Brain microvascular endothelial cell (primary cell): ENCODE results near the gene HRH2.
"Not testable (repeated sequence)": the region's sequence is repeated elsewhere in the genome, so short reads cannot be mapped to it uniquely, and the experiment has no call there.

ENCODE experiments used
- DNase-seq: peaks from one replicate; pipeline ENCODE4 v3.0.0-alpha.2; 2020
- H3K27ac ChIP-seq: fragments of 250-450 bp; sonication (Bioruptor Pico); 2 replicates; pipeline ENCODE4 v1.5.1; 2020; ENCODE audit warnings: mild to moderate bottlenecking, moderate library complexity
- H3K27me3 ChIP-seq: fragments of 250-450 bp; sonication (Bioruptor Pico); replicated peaks from 2 replicates; pipeline ENCODE4 v1.5.1; 2020; ENCODE audit warnings: mild to moderate bottlenecking
- H3K36me3 ChIP-seq: fragments of 250-450 bp; sonication (Bioruptor Pico); replicated peaks from 2 replicates; pipeline ENCODE4 v1.5.1; 2020; ENCODE audit warnings: mild to moderate bottlenecking
- H3K4me3 ChIP-seq: 2 replicates; pipeline ENCODE4 v1.5.1; 2011; ENCODE audit warnings: low read depth, mild to moderate bottlenecking, control low read depth, low read length, moderate library complexity
- CTCF ChIP-seq: IDR thresholded peaks from 2 replicates; pipeline ENCODE4 v1.5.1; 2011; ENCODE audit warnings: low read depth, mild to moderate bottlenecking, moderate library complexity, low read length, control low read depth, inconsistent platforms; ENCODE audit errors: missing control alignments
- in situ Hi-C: cut with HindIII; loops from 2 replicates; pipeline ENCODE4 v1.10.0; 2017; ENCODE audit warnings: low sequenced_read_pairs, low pct_ligation_motif_present

Gene HRH2

DNA sequence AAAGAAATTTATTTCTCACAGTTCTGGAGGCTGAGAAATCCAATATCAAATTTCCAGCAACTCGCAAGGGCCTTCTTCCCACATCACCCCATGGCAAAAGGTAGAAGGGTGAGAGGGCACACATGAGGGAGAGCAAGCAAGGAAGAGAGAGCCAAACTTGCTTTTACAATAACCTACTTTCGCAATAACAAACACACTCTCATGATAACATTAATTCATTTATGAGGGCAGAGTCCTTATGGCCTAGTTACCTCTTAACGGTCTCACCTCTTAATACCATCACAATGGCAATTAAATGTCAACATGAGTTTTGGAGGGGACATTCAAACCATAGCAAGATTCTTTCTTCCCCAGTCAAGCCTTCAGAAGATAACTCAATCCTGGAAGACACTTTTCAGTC lies 11.6 kb upstream of the HRH2 start:
- in situ Hi-C loops, result no loop called here
- no peak overlapping the region for H3K27ac ChIP-seq
- no peaks in the 10 kb centered on the region for H3K36me3 ChIP-seq

DNA sequence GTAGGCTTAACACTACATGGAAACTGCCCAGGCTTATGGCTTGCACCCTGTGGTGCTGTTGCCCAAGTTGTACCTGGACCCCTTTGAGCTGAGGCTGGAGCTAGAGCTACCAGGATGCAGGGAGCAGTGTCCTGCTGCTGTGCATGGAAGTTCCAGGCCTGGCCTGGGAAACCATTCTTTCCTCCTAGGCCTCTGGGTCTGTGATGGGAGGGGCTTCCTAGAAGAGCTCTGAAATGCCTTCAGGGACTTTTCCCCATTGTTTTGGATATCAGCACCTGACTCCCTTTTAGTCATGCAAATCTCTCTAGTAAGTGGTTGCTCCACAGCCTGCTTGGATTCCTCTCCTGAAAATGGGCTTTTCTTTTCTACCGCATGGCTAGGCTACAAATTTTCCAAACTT lies 7.9 kb upstream of the HRH2 start:
- in situ Hi-C loops, result no loop called here
- H3K4me3 ChIP-seq, result no peak overlapping the region
- no peak for TF ChIP-seq CTCF
- no peaks in the 10 kb centered on the region for H3K36me3 ChIP-seq
- no peaks in the 10 kb centered on the region for H3K27me3 ChIP-seq
- DNase-seq, result no peak
- H3K27ac ChIP-seq, result no peak overlapping the region

More for the DNA sequence above, 11.6 kb upstream of the HRH2 start:
- TF ChIP-seq CTCF, result no peak
- DNase-seq, result no peak
- Histone ChIP-seq H3K4me3 (no peak overlapping the region), H3K27me3 (no peaks in the 10 kb centered on the region)

DNA sequence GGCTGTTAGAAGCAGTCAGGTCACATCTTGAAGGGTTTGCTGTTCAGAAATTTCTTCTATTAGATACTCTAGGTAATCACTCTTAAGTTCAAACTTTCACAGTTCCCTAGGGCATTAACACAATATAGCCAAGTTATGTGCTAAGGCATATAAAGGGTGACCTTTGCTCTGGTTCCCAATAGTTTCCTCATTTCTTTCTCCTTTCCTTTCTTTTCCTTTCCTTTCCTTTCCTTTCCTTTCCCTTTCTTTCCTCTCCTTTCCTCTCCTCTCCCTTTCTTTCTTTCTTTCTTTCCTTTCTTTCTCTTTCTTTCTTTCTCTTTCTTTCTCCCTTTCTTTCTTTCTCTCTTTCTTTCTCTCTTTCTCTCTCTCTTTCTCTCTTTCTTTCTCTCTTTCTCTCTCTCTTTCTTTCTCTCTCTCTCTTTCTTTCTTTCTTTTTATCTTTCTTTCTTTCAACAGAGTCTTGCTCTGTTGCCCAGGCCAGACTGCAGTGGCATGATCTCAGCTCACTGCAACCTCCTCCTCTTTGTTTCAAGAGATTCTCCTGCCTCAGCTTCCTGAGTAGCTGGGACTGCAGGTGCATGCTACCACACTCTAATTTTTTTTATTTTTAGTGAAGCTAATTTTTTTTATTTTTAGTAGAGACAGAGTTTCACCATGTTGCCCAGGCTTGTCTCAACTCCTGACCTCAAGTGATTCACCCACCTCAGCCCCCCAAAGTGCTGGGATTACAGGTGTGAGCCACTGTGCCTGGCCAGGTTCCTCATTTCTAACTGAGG lies 7.3 kb upstream of the HRH2 start:
- DNase-seq, in situ Hi-C loops: not testable (repeated sequence)

GRCh38 chr5:175652741-175653663 lies 4.9 kb upstream of the HRH2 start:
- H3K36me3 ChIP-seq, result no peaks in the 10 kb centered on the region
- H3K4me3 ChIP-seq, result no peak overlapping the region
- peak; percentile 43 for DNase-seq
- in situ Hi-C loops, result no loop called here
- H3K27ac ChIP-seq, result no peak overlapping the region
- no peak for TF ChIP-seq CTCF
- no peaks in the 10 kb centered on the region for H3K27me3 ChIP-seq

More for the DNA sequence above, 7.3 kb upstream of the HRH2 start:
- not testable (repeated sequence) for H3K27me3 ChIP-seq, H3K4me3 ChIP-seq, H3K27ac ChIP-seq, H3K36me3 ChIP-seq

DNA sequence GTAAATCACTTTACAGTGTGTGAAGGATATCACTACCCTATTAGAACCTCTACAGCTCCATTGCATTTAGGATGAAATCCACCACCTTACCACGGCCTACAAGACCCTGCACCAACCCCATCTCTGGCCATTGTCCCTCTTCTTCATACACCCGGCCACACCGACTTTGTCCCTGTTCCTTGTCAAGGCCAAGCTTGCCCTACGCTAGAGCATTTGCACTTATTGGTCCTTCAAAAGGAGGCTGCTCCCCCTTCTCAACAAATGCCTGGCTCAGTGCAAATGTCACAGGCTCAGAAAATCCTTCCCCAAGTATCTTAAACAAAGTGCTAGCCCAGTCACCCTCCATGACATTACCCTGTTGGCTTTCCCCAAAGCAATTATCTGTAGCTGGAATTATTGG lies 4.1 kb upstream of the HRH2 start:
- DNase-seq, result no peak
- Histone ChIP-seq H3K27me3 (no peaks in the 10 kb centered on the region), H3K36me3 (no peaks in the 10 kb centered on the region), H3K27ac (no peak overlapping the region), H3K4me3 (no peak overlapping the region)
- TF ChIP-seq CTCF, result no peak
- in situ Hi-C loops, result no loop called here

- in situ Hi-C loops, result no loop called here
- H3K27me3 ChIP-seq, result no peaks in the 10 kb centered on the region
- TF ChIP-seq CTCF, result no peak
- no peak overlapping the region for H3K27ac ChIP-seq
- no peaks in the 10 kb centered on the region for H3K36me3 ChIP-seq
- DNase-seq, result no peak
- no peak overlapping the region for H3K4me3 ChIP-seq
These were observed 3.5 kb upstream of the HRH2 start for GRCh38 chr5:175654339-175654738.
